GM06990 (cell line): ENCODE measurements around the gene HPCAL1.

Source experiments
- DNase-seq: peaks from one replicate; pipeline ENCODE4 v3.0.0-alpha.2; 2011; ENCODE audit not compliant: insufficient read length; ENCODE audit errors: extremely low read depth
- H3K27me3 ChIP-seq: replicated peaks from 2 replicates; pipeline ENCODE4 v1.6.0; 2011; ENCODE audit warnings: low read length; ENCODE audit not compliant: control insufficient read depth, insufficient read depth
- H3K36me3 ChIP-seq: 2 replicates; pipeline ENCODE4 v1.5.1; 2011; ENCODE audit warnings: low read length; ENCODE audit not compliant: control insufficient read depth, insufficient read depth
- H3K4me3 ChIP-seq: replicated peaks from 2 replicates; pipeline ENCODE4 v1.5.1; 2011; ENCODE audit warnings: low read depth, mild to moderate bottlenecking, control low read depth, low read length
- TF ChIP-seq, protein P1 (sequence below): IDR thresholded peaks from 2 replicates; pipeline ENCODE4 v1.5.1; 2011; ENCODE audit warnings: low read length, control low read depth, mild to moderate bottlenecking, inconsistent platforms; ENCODE audit not compliant: insufficient read depth, poor library complexity, severe bottlenecking

HPCAL1 gene

DNA sequence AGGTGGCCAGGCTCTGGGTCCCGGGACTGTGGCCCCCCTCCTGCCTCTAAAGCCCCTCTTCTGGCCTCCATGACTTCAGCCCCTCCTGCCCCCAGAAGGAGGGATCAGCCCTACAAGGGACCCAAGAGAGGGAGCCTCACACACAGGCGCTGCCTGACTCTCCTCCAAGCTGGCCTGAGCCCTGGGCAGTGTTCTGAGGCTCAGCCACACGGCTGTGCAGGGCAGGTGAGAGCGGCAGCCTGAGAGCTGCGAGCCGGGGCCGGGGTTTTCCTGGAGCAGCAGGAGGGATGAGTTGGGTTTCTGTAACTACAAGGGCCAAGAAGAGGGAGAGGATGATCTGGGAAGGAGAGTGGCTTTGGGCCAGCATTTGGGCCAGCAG lies 70.1 kb downstream of the HPCAL1 start:
- TF ChIP-seq, protein P1, sequence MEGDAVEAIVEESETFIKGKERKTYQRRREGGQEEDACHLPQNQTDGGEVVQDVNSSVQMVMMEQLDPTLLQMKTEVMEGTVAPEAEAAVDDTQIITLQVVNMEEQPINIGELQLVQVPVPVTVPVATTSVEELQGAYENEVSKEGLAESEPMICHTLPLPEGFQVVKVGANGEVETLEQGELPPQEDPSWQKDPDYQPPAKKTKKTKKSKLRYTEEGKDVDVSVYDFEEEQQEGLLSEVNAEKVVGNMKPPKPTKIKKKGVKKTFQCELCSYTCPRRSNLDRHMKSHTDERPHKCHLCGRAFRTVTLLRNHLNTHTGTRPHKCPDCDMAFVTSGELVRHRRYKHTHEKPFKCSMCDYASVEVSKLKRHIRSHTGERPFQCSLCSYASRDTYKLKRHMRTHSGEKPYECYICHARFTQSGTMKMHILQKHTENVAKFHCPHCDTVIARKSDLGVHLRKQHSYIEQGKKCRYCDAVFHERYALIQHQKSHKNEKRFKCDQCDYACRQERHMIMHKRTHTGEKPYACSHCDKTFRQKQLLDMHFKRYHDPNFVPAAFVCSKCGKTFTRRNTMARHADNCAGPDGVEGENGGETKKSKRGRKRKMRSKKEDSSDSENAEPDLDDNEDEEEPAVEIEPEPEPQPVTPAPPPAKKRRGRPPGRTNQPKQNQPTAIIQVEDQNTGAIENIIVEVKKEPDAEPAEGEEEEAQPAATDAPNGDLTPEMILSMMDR = no peak
- Histone ChIP-seq H3K4me3 (no peak overlapping the region), H3K27me3 (no peaks in the 10 kb centered on the region; the same call in 1 of the 2 replicates), H3K36me3 (no peaks in the 10 kb centered on the region)
- DNase-seq = no peak

DNA sequence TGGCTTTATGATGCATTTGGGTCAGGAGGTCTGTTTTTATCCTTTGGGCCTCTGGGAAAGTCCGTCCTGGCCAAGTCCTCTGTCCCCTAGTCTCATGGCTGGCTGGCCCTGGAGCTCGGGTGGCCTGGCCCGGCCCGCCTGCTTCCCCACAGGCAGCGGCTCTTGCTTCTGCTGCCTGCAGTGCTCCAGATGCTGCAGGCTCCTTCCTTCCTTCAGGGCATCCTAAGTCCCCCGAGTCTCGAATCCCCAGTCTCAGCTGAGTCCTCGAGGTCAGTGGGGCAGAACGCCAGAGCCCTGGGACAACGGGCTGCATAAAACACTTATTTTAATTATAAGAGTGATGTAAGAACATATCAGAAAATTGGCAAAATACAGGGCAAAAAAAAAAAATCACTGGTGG lies 71.2 kb downstream of the HPCAL1 start:
- Histone ChIP-seq H3K4me3 (no peak overlapping the region), H3K27me3 (no peaks in the 10 kb centered on the region; the same call in 1 of the 2 replicates), H3K36me3 (no peaks in the 10 kb centered on the region)
- TF ChIP-seq, protein P1 = no peak
- DNase-seq = no peak

DNA sequence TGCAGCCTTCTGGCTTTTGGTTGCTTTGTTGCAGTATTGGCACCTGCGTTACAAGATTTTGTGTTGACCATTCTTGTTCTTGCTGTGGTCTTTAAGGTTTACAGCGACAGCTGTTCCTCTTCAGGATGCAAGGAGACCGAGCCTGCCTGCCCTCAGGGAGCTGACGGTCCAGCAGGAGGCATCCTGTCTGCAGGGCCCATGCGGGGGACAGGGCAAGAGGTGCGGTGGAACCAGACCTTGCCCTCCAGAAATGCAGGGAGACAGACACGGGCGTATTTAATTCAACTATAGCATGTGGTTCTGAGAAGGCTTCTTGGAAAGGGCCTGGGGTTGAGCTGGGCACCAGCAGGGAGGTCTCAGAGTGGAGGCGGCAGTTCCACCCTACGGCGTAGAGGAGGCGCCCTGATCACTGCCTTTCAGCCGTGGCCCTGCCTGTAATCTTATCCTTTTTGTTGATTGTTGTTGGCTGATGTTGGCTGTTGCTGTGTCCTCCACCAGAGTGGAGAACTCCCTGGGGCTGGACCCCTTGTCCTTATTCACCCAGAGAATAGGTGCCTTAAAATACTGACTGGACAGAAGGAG lies 71.7 kb downstream of the HPCAL1 start:
- Histone ChIP-seq H3K36me3 (no peaks in the 10 kb centered on the region), H3K4me3 (no peak overlapping the region), H3K27me3 (no peaks in the 10 kb centered on the region; the same call in 1 of the 2 replicates)
- TF ChIP-seq, protein P1 = no peak
- DNase-seq = no peak

DNA sequence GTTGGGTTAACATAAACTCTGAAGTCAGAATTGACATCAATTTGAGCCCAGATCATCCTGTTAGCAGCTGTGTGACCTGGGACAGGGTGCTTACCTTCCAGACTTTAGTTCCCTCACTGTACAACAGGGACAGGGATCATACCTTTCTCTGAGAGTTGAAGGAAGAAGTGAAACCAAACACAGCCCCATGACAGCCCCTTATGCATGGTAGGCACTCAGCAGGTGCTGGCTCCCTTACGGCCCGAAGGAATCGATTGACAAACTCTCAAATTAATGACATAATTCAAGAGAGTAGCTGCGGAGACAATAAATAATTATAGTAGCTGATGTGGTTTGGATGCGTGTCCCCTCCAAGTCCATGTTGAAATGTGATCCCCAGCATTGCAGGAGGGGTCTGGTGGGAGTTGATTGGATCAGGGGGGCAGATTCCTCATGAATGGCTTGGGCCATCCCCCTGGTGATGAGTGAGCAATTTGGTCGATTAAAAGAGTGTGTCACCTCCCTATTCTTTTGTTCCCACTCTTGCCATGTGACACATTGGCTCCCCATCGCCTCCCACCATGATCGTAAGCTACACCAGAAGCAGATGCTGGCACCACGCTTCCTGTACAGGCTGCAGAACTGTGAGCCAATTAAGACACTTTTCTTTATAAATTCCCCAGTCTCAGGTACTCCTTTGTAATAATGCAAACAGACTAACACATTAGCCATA lies 73.0 kb downstream of the HPCAL1 start:
- Histone ChIP-seq H3K36me3 (no peaks in the 10 kb centered on the region), H3K4me3 (no peak overlapping the region), H3K27me3 (no peaks in the 10 kb centered on the region; the same call in 1 of the 2 replicates)
- DNase-seq = no peak
- TF ChIP-seq, protein P1 = no peak

DNA sequence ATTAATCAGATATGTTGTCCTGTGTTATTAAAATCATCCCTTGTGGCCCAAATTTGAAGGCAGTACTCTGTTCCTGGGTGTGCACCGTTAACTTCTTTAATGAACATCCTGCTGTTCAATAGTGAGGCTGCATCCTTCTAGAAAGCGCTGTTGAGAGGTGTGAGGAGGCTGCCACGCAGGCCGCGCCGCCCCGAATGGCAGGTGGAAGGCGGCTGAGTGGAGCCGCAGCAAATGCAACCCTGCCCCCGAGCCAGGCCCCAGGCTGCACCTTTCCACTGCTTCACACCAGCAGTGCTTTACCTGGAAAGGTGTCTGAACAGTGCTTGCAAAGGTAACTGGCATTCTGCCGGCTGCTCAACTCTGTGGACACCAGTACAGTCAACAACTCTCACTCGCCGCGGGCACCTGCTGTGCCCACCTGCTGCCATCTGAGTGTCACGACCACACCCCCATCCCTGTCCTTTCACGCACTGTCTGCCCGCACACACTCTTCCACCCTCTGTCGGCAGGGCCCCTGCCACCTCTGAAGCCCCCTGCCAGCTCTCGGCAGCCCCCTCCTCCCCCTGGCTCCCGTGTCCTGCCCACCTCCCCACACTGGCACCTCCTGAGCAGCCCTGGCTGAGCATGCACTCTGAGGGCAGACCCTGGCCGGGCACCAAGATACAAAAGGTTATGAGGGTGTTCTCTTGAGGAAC lies 74.5 kb downstream of the HPCAL1 start:
- Histone ChIP-seq H3K27me3 (no peaks in the 10 kb centered on the region; the same call in 1 of the 2 replicates), H3K36me3 (no peaks in the 10 kb centered on the region), H3K4me3 (no peak overlapping the region)
- DNase-seq = no peak
- TF ChIP-seq, protein P1 = no peak
